HS-27A (cell line): ENCODE data around the gene SENP7.
"Not testable (repeated sequence)": the region's sequence is repeated elsewhere in the genome, so short reads cannot be mapped to it uniquely, and the experiment has no call there.

ENCODE experiments used
- DNase-seq: peaks from one replicate; pipeline ENCODE4 v3.0.0-alpha.2; 2012; ENCODE audit warnings: low read depth, missing footprints

The SENP7 gene, protein sequence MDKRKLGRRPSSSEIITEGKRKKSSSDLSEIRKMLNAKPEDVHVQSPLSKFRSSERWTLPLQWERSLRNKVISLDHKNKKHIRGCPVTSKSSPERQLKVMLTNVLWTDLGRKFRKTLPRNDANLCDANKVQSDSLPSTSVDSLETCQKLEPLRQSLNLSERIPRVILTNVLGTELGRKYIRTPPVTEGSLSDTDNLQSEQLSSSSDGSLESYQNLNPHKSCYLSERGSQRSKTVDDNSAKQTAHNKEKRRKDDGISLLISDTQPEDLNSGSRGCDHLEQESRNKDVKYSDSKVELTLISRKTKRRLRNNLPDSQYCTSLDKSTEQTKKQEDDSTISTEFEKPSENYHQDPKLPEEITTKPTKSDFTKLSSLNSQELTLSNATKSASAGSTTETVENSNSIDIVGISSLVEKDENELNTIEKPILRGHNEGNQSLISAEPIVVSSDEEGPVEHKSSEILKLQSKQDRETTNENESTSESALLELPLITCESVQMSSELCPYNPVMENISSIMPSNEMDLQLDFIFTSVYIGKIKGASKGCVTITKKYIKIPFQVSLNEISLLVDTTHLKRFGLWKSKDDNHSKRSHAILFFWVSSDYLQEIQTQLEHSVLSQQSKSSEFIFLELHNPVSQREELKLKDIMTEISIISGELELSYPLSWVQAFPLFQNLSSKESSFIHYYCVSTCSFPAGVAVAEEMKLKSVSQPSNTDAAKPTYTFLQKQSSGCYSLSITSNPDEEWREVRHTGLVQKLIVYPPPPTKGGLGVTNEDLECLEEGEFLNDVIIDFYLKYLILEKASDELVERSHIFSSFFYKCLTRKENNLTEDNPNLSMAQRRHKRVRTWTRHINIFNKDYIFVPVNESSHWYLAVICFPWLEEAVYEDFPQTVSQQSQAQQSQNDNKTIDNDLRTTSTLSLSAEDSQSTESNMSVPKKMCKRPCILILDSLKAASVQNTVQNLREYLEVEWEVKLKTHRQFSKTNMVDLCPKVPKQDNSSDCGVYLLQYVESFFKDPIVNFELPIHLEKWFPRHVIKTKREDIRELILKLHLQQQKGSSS

DNA sequence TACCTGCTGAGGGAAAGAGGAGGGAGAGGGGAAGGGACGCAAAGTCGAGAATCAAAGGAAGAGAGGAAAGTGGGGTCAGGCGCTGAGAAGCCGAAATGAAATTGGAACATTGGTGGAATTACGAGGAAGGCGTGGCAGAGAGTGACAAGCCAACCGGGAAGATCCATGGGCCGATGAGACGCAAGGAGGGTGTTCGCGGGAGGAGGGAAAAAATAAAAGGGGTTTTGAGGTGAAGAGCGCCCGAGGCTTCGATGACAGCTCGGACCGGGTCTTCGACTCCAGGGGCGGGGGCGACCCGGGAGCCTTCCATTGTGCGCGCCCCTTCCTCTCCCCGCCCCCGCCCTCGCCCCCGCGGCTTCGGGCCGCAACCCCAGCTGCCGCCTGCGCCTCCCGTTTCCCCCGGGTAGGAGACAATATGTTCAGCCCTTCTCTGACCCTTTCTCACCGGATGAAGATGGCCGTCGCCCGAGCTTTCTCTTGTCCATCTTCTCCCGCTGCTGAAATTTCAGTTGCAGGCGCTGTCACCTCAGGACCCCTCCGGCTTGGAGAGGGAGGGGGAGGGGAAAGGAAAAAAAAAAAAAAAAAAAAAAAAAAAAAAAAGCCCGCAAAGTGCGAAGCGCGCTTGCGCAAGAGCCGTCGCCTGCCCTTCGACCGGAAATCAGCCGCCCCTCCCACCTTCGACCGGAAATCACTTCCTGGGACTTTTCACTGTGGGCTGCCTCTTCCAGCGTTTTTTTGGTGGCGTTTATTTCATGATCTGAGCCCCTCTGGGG lies at the start of gene SENP7:
TSS of gene SENP7 (minus strand) at position 567 of the 773 bp plus-strand sequence. CDS start at position 485, 82 bp downstream.
- peak; percentile 62 for DNase-seq

- DNase-seq = peak; percentile 83
Observed at GRCh38 chr3:101561630-101562328, 48.8 kb upstream of the SENP7 start, which contains the start of gene TRMT10C. Gene TRMT10C, plus strand, starts transcription at chr3:101561868. Its CDS starts 2,914 bp downstream, at chr3:101564782.

GRCh38 chr3:101556064-101556463 lies 43.1 kb upstream of the SENP7 start:
- no peak for DNase-seq

DNA sequence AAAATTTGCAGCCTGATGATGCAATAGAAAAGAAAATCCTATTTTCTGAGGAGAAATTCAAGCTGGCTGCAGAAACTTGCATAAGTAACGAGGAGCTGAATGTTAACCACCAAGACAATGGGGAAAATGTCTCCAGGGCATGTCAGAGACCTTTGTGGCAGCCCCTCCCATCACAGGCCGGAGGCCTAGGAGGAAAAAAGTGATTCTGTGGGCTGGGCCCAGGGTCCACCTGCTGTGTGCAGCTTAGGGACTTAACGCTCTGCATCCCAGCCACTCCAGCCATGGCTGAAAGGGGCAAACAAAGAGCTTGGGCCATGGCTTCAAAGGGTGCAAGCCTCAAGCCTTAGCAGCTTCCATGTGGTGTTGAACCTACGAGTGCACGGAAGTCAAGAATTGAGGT lies 40.4 kb upstream of the SENP7 start:
- not testable (repeated sequence) for DNase-seq

DNA sequence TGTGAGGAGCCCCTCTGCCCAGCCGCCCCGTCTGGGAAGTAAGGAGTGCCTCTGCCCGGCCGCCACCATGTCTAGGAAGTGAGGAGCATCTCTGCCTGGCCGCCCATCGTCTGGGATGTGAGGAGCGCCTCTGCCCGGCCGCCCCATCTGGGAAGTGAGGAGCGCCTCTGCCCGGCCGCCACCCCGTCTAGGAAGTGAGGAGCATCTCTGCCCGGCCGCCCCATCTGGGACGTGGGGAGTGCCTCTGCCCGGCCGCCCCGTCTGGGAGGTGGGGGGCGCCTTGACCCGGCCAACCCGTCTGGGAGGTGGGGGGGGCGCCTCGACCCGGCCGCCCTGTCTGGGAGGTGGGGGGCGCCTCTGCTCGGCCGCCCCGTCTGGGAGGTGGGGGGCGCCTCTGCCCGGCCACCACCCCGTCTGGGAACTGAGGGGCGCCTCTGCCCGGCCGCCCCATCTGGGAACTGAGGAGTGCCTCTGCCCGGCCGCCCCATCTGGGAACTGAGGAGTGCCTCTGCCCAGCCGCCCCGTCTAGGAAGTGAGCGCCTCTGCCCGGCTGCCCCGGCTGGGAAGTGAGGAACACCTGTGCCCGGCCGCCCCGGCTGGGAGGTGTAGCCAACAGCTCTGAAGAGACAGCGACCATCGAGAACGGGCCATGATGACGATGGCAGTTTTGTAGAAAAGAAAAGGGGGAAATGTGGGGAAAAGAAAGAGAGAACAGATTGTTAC lies 38.5 kb upstream of the SENP7 start:
- not testable (repeated sequence) for DNase-seq

- DNase-seq = no peak
Observed at GRCh38 chr3:101549473-101549872, 36.5 kb upstream of the SENP7 start.

GRCh38 chr3:101548527-101549105 lies 35.6 kb upstream of the SENP7 start:
- no peak for DNase-seq

DNA sequence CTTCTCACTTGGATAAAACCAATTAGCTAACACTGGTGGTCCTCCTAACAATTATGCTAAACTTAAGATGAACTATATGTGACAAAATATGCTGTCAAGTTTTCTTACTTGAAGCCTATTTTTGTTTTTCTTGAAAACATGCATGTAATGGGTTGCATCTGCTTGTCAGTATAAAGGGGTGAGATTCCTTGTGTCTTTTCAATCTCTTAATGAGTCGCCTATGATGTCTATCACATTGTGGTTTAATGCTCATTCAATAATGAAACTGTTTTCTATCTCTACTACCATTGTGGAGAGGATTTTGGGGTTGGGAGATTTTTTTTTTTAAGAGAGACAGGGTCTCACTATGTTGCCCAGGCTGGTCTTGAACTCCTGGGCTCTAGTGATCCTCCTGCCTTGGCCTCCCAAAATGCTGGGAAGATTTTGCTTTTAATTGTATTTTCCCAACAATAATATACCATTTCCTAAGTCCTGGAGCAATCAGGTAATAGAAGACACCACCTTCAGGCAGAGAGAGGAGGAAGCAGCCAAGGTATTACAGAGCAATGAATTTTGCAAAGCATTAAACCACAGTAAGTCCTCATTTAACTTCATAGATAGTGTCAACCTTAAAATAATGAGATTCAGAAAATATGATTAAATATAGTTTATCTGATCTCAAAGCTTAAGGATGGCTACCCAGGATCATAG lies 31.3 kb upstream of the SENP7 start:
- DNase-seq = no peak

DNA sequence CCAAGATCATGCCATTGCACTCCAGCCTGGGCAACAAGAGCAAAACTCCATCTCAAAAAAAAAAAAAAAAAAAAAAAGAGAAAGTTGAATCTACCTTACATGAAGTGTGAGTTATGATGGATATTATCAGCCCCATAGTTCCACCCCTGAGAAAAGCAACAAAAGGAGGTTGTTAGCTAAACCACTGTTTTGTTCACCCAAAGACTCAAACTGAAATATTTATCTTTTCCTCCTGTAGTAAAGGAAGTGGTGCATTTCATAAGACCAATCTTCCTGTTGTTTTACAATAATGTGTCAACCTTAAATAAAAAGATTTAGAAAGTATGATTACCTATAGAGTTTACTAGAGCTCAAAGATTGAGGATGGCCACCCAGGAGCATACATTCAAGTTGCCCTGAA lies 29.9 kb upstream of the SENP7 start:
- DNase-seq = no peak

DNA sequence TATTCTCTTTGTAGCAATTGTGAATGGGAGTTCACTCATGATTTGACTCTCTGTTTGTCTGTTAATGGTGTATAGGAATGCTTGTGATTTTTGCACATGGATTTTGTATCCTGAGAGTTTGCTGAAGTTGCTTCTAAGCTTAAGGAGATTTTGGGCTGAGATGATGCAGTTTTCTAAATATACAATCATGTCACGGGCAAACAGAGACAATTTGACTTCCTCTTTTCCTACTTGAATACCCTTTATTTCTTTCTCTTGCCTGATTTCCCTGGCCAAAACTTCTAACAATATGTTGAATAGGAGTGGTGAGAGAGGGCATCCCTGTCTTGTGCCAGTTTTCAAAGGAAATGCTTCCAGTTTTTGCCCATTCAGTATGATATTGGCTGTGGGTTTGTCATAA lies 23.9 kb upstream of the SENP7 start:
- not testable (repeated sequence) for DNase-seq

DNA sequence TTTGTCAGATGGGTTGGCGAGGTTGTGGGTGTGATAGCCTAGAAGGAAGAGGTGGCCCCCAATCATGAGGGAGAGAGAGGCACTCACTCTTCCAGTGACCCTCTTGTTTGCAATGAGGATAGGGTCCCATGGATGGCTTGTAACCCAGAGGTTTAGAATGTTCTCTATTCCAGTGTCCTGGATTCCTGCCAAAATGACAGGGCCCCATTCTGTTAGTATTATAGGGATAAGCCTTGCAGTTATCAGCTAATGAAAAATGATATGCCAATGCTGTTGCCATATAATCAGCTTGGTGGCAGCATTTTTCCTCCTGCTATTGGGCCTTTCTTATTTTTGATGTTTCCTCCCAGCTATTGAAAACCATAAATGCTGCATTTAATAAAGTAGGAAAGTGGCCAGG lies 23.3 kb upstream of the SENP7 start:
- no peak for DNase-seq

- DNase-seq = no peak
Observed at GRCh38 chr3:101535221-101535620, 22.2 kb upstream of the SENP7 start.

DNA sequence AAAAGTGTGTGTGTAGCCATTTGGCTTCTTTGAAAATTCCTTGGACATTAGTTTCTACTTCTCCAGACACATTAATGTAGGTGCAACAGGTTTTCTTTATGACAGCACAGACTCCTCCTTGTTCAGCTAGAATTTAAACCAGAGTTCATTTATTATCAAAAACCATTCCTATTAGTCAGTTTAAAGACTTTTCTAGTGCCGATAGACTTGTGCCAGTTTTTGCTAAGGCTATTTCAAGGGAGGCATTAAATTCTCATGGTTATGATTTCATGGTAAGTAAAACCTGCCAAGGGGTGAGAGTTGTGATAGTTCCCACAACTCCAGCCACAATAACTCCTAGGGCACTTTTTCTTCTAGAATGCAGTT lies 20.6 kb upstream of the SENP7 start:
- DNase-seq = no peak

DNA sequence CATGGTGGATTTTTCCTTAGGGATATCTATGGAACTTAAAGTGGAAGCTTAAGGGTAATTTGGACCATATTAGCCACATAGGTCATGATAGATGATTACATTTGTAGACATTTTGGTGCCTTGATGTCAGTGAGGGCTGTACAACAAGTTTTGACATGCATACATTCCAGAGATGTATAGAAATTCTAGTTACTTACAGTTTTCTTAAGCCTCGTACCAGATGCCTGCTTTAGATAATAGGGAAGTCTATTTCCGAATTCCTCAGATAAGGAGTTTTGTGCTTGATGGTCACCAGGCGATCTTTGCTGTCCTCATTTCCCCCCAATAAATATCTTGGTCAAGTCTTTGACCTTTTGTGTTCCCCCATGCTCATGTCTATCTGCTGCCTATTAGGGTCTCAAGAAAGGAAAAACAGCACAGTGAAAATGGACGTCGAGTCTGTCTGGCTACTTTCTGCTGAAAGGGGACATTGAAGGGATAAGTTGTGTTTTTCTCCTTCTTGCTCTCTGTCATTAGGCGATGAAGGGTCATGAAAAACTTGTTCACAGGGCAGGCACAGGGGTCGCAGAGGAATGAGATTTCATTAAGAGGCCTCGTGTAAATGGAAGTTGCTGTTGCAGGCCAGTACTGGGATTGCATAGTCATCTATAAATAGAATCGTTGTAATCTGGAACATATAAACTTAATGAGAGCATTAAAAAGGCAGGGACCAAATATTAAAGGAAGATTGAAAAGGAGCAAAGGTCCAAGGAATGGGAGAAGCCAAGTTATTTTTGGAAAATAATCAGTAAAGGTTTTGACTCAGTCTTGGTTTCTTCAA lies 20.0 kb upstream of the SENP7 start:
- DNase-seq = no peak

DNA sequence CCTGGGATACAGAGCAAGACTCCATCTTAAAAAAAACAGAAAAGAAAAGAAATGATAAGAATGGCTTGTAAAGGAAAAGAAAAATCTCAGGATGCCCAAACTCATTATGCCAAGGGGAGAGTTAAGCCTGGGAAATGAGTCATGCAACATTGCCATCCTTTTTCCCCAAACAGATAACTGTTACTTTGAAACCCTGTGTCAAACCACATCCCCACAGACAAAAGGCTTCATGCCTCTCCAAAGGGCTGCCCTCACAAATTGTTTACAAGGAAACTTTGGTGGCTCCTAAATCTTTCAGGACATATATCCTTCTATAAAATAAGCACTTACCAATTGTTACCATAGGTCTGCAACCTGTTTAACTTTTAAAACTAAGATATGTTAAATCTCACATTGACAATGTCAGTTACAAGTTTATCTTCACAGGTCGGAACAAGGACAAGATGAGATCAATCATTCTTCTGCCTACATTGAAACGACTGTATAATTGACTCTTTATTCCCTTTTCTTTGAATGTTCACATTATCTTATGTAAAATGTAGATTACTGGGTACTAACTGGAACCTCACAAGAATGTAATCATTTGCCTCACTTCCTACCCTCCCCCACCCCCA lies 18.6 kb upstream of the SENP7 start:
- DNase-seq = no peak

GRCh38 chr3:101530686-101531047 lies 17.7 kb upstream of the SENP7 start:
- no peak for DNase-seq

GRCh38 chr3:101529816-101530685 lies 17.0 kb upstream of the SENP7 start:
- no peak for DNase-seq
